GM23248 (cell line): ENCODE data around the gene PPFIA1. TPM values are rescaled to one million over a fixed set of nuclear protein-coding genes. Genes with fewer than 3 reads are reported as not detected.

Experiments used
- DNase-seq: peaks from one replicate; pipeline ENCODE4 v3.0.0-alpha.2; 2015
- H2AFZ ChIP-seq: fragments of 200-600 bp; sonication (generic); 2 replicates; pipeline ENCODE4 v1.6.1; 2016; ENCODE audit warnings: antibody characterized with exemption
- H3F3A ChIP-seq: fragments of 200-600 bp; sonication (generic); 2 replicates; pipeline ENCODE4 v1.6.1; 2016; ENCODE audit warnings: mild to moderate bottlenecking, antibody characterized with exemption, mixed run types; ENCODE audit not compliant: insufficient read depth
- H3K27ac ChIP-seq: fragments of 200-600 bp; sonication (generic); 2 replicates; pipeline ENCODE4 v1.5.1; 2016; ENCODE audit warnings: mild to moderate bottlenecking
- H3K27me3 ChIP-seq: fragments of 200-600 bp; sonication (generic); replicated peaks from 2 replicates; pipeline ENCODE4 v1.6.1; 2016; ENCODE audit warnings: mild to moderate bottlenecking; ENCODE audit not compliant: insufficient read depth
- H3K36me3 ChIP-seq: fragments of 200-600 bp; sonication (generic); 2 replicates; pipeline ENCODE4 v1.6.1; 2016; ENCODE audit warnings: low read depth, mild to moderate bottlenecking
- H3K4me1 ChIP-seq: fragments of 200-600 bp; sonication (generic); 2 replicates; pipeline ENCODE4 v1.6.1; 2016; ENCODE audit warnings: mild to moderate bottlenecking; ENCODE audit not compliant: insufficient read depth
- H3K4me2 ChIP-seq: fragments of 200-600 bp; sonication (generic); one replicate; pipeline ENCODE4 v1.6.1; 2016; ENCODE audit warnings: mild to moderate bottlenecking; ENCODE audit not compliant: unreplicated experiment
- H3K4me3 ChIP-seq: fragments of 200-600 bp; sonication (generic); 2 replicates; pipeline ENCODE4 v1.5.1; 2016; ENCODE audit warnings: mild to moderate bottlenecking
- H3K79me2 ChIP-seq: fragments of 200-600 bp; sonication (generic); 2 replicates; pipeline ENCODE4 v1.6.1; 2016; ENCODE audit warnings: mild to moderate bottlenecking; ENCODE audit not compliant: insufficient read depth
- H3K9ac ChIP-seq: fragments of 200-600 bp; sonication (generic); 2 replicates; pipeline ENCODE4 v1.6.1; 2016; ENCODE audit warnings: mild to moderate bottlenecking
- H3K9me2 ChIP-seq: fragments of 200-600 bp; sonication (generic); 2 replicates; pipeline ENCODE4 v1.6.1; 2016; ENCODE audit warnings: mixed run types, mild to moderate bottlenecking, moderate library complexity; ENCODE audit not compliant: insufficient read depth
- H3K9me3 ChIP-seq: fragments of 200-600 bp; sonication (generic); one replicate; pipeline ENCODE4 v1.6.1; 2017; ENCODE audit warnings: low read depth
- H4K20me1 ChIP-seq: fragments of 200-600 bp; sonication (generic); 2 replicates; pipeline ENCODE4 v1.6.0; 2016; ENCODE audit not compliant: insufficient read depth
- EZH2 ChIP-seq: fragments of 200-600 bp; sonication (generic); IDR thresholded peaks from 2 replicates; pipeline ENCODE4 v1.6.1; 2018; ENCODE audit warnings: antibody characterized with exemption, mild to moderate bottlenecking; ENCODE audit not compliant: insufficient read depth, poor library complexity, severe bottlenecking
- EZH2phosphoT487 ChIP-seq: fragments of 200-600 bp; sonication (generic); IDR thresholded peaks from 2 replicates; pipeline ENCODE4 v1.6.1; 2018; ENCODE audit warnings: antibody characterized with exemption, moderate library complexity, mild to moderate bottlenecking, low read depth; ENCODE audit not compliant: insufficient read depth
- WGBS, 2 experiments: methylation state at CpG; one replicate each; pipeline ENCODE4 v1.1.6; 2015 to 2017; ENCODE audit warnings: low lambda C conversion rate in 2 of 2, low coverage in 1 of 2; ENCODE audit errors: missing lambda C conversion rate in 2 of 2; 5-methylcytosine and 5-hydroxymethylcytosine counted together
- in situ Hi-C: fragments of 300-500 bp; cut with MboI; formaldehyde crosslinking; loops from 2 replicates; pipeline ENCODE4 v1.15.0; 2020
- polyA plus RNA-seq: library from polyadenylated mRNA; unstranded; fragments of >200 nt; fragmentation: Nextera tagmentation; extraction: Ambion mirVana; gene quantifications from 2 replicates; pipeline ENCODE4 v1.2.1, GENCODE V29; 2016
- total RNA-seq: library from RNA; depleted of rRNA; stranded (reverse); fragments of >200 nt; shearing (Covaris generic); gene quantifications from 2 replicates; pipeline ENCODE4 v1.2.3, GENCODE V29; 2014

PPFIA1 gene
- total and polyA plus RNA-seq, 2 experiments from 2014 or later = 22.8 to 36.9 TPM

DNA sequence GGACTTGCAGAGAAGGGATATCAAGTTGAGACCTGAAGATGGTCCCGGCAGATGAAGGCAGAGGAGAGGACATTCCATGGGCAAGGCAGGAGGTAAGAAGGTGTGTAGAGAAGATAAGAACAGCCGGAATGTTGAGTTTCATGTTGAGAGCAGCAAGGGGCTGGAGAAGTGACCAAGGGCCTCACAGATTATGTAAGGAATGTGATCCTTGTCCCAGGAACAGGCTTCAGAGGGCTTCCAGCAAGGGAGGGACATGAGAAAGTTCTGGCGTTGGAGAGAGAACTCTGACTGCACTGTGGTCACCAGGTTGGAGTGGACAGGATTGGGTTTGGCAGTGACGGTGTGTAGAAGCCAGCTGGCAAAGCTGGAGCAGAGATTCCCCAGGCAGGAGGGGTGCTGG is 27.6 kb upstream of the PPFIA1 start:
- no peaks in the 10 kb centered on the region for H3F3A ChIP-seq
- WGBS, 2 experiments = 55 to 63% methylated on average over 4 of the region's 4 CpGs
- H3K9me3 ChIP-seq = no peaks in the 10 kb centered on the region
- H3K9ac ChIP-seq = no peak overlapping the region
- H3K4me2 ChIP-seq = no peak overlapping the region
- no peaks in the 10 kb centered on the region for H3K9me2 ChIP-seq
- H3K79me2 ChIP-seq = no peaks in the 10 kb centered on the region
- no peak overlapping the region for H3K27ac ChIP-seq
- no peaks in the 10 kb centered on the region for H3K4me1 ChIP-seq
- H3K4me3 ChIP-seq = no peak overlapping the region
- H4K20me1 ChIP-seq = no peaks in the 10 kb centered on the region
- H3K27me3 ChIP-seq = peaks cover 20% of the 10 kb centered on the region
- DNase-seq = no peak
- in situ Hi-C loops = no loop called here
- no peaks in the 10 kb centered on the region for H3K36me3 ChIP-seq
- TF ChIP-seq EZH2phosphoT487 (no peak), EZH2 (no peak)
- H2AFZ ChIP-seq = no peak overlapping the region

GRCh38 chr11:70243912-70244652 is 26.4 kb upstream of the PPFIA1 start:
- no peak overlapping the region for H3K4me2 ChIP-seq
- no peak for TF ChIP-seq EZH2phosphoT487
- TF ChIP-seq EZH2 = no peak
- H3F3A ChIP-seq = no peaks in the 10 kb centered on the region
- H3K9me3 ChIP-seq = no peaks in the 10 kb centered on the region
- H3K36me3 ChIP-seq = no peaks in the 10 kb centered on the region
- H3K79me2 ChIP-seq = no peaks in the 10 kb centered on the region
- in situ Hi-C loops = no loop called here
- H4K20me1 ChIP-seq = no peaks in the 10 kb centered on the region
- WGBS, 2 experiments = 77 to 84% methylated on average over 15 of the region's 15 CpGs
- peak; percentile 48 for DNase-seq
- no peak overlapping the region for H3K27ac ChIP-seq
- no peak overlapping the region for H3K9ac ChIP-seq
- H3K4me3 ChIP-seq = no peak overlapping the region
- H3K4me1 ChIP-seq = no peaks in the 10 kb centered on the region
- H3K27me3 ChIP-seq = peaks cover 12% of the 10 kb centered on the region
- H2AFZ ChIP-seq = no peak overlapping the region
- H3K9me2 ChIP-seq = no peaks in the 10 kb centered on the region

GRCh38 chr11:70244698-70245097 is 25.8 kb upstream of the PPFIA1 start:
- H3F3A ChIP-seq = no peaks in the 10 kb centered on the region
- WGBS, 2 experiments = 43 to 52% methylated on average over 7 of the region's 7 CpGs
- no peaks in the 10 kb centered on the region for H3K9me2 ChIP-seq
- peaks cover 12% of the 10 kb centered on the region for H3K27me3 ChIP-seq
- TF ChIP-seq EZH2 = no peak
- TF ChIP-seq EZH2phosphoT487 = no peak
- H2AFZ ChIP-seq = no peak overlapping the region
- peak; percentile 59 for DNase-seq
- no peaks in the 10 kb centered on the region for H4K20me1 ChIP-seq
- H3K9me3 ChIP-seq = no peaks in the 10 kb centered on the region
- no peaks in the 10 kb centered on the region for H3K4me1 ChIP-seq
- in situ Hi-C loops = no loop called here
- H3K4me3 ChIP-seq = no peak overlapping the region
- no peak overlapping the region for H3K9ac ChIP-seq
- no peaks in the 10 kb centered on the region for H3K36me3 ChIP-seq
- H3K79me2 ChIP-seq = no peaks in the 10 kb centered on the region
- H3K4me2 ChIP-seq = no peak overlapping the region
- H3K27ac ChIP-seq = no peak overlapping the region

DNA sequence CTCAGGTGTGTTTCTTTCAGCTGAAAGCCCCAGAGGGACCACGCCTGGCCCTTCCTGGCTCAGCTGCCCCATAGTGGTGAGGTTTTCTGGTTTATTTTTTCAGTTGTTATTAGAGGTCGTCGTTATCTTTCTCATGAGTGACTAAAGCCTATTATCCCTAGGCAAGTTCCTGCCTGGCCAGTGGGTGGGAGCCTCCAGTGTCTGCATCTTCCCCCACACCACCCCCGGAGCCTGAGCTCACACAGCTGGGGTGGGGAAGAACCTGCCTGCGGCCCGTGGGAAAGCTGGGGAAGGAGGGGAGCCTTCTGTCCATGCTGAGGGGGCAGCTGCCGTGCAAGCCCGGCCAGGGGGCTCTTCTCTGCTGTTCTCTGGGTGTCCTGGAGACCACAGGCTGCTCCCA is 24.3 kb upstream of the PPFIA1 start:
- H3K4me2 ChIP-seq = no peak overlapping the region
- H3K27me3 ChIP-seq = peaks cover 12% of the 10 kb centered on the region; the same call in 1 of the 2 replicates
- no peaks in the 10 kb centered on the region for H3K9me2 ChIP-seq
- no peaks in the 10 kb centered on the region for H4K20me1 ChIP-seq
- H3K4me1 ChIP-seq = no peaks in the 10 kb centered on the region
- no peak overlapping the region for H3K4me3 ChIP-seq
- no peak for DNase-seq
- no peak overlapping the region for H3K27ac ChIP-seq
- no peaks in the 10 kb centered on the region for H3K79me2 ChIP-seq
- H3K9ac ChIP-seq = no peak overlapping the region
- TF ChIP-seq EZH2phosphoT487 (no peak), EZH2 (no peak)
- WGBS, 2 experiments = 49 to 57% methylated on average over 8 of the region's 8 CpGs
- in situ Hi-C loops = no loop called here
- no peak overlapping the region for H2AFZ ChIP-seq
- no peaks in the 10 kb centered on the region for H3K36me3 ChIP-seq
- no peaks in the 10 kb centered on the region for H3F3A ChIP-seq
- no peaks in the 10 kb centered on the region for H3K9me3 ChIP-seq
